K562 (cell line): ENCODE results near the gene POLR2H. TPM values are rescaled to one million over a fixed set of nuclear protein-coding genes. Genes with fewer than 3 reads are reported as not detected.

Source experiments
- BMI1 ChIP-seq: fragments of 150-350 bp; IDR thresholded peaks from 2 replicates; pipeline ENCODE4 v1.6.1; 2014; ENCODE audit warnings: low read length
- CAMTA2 ChIP-seq: fragments of 250-450 bp; sonication (Bioruptor Pico); conservative IDR thresholded peaks from 2 replicates; pipeline ENCODE4 v1.5.1; 2022
- CC2D1A ChIP-seq: fragments of 450-650 bp; IDR thresholded peaks from 2 replicates; pipeline ENCODE4 v1.6.1; 2017; ENCODE audit warnings: mild to moderate bottlenecking
- E2F1 ChIP-seq: sonication (generic); formaldehyde crosslinking; IDR thresholded peaks from 2 replicates; pipeline ENCODE4 v1.8.1; 2023; ENCODE audit warnings: mild to moderate bottlenecking, missing genetic modification reagents, moderate library complexity
- ETV1 ChIP-seq: fragments of 450-650 bp; conservative IDR thresholded peaks from 2 replicates; pipeline ENCODE4 v1.6.1; 2016; ENCODE audit warnings: missing genetic modification characterization, control low read depth, low read depth, missing compliant biosample characterization
- FOXK2 ChIP-seq, 2 experiments: fragments of 450-650 bp; IDR thresholded peaks in 1 of 2; conservative IDR thresholded peaks in 1 of 2; 2 replicates each; pipeline ENCODE4 v1.6.1; 2016; ENCODE audit warnings: low read depth in 2 of 2, mild to moderate bottlenecking in 1 of 2
- FOXP4 ChIP-seq: sonication (generic); formaldehyde crosslinking; IDR thresholded peaks from 2 replicates; pipeline ENCODE4 v1.8.0; 2022; ENCODE audit warnings: mild to moderate bottlenecking, missing genetic modification reagents, borderline replicate concordance
- GABPA ChIP-seq: fragments of 200-800 bp; sonication (Bioruptor generic); conservative IDR thresholded peaks from 2 replicates; pipeline ENCODE4 v1.6.1; 2016; ENCODE audit warnings: low read depth, missing genetic modification characterization, missing compliant biosample characterization
- HNRNPL ChIP-seq: fragments of 200-400 bp; formaldehyde crosslinking; IDR thresholded peaks from 2 replicates; pipeline ENCODE4 v1.6.1; 2017; ENCODE audit warnings: low read depth, mild to moderate bottlenecking, low read length
- LARP7 ChIP-seq: fragments of 450-650 bp; IDR thresholded peaks from 2 replicates; pipeline ENCODE4 v1.6.1; 2016
- LCOR ChIP-seq: sonication (generic); formaldehyde crosslinking; IDR thresholded peaks from 2 replicates; pipeline ENCODE4 v1.8.0; 2022; ENCODE audit warnings: mild to moderate bottlenecking, missing genetic modification reagents
- MITF ChIP-seq: IDR thresholded peaks from 2 replicates; pipeline ENCODE4 v1.6.1; 2014; ENCODE audit warnings: antibody characterized with exemption
- NFE2L1 ChIP-seq: fragments of 450-650 bp; IDR thresholded peaks from 2 replicates; pipeline ENCODE4 v1.6.1; 2016; ENCODE audit warnings: missing genetic modification characterization, low read depth, mild to moderate bottlenecking, missing compliant biosample characterization, moderate library complexity, borderline replicate concordance
- NR1H2 ChIP-seq: sonication (generic); formaldehyde crosslinking; IDR thresholded peaks from 2 replicates; pipeline ENCODE4 v1.4.0; 2020; ENCODE audit warnings: mild to moderate bottlenecking, missing genetic modification reagents
- OTX1 ChIP-seq: fragments of 450-650 bp; formaldehyde crosslinking; IDR thresholded peaks from 2 replicates; pipeline ENCODE4 v1.4.0; 2022; ENCODE audit warnings: mild to moderate bottlenecking
- SP2 ChIP-seq: IDR thresholded peaks from 2 replicates; pipeline ENCODE4 v1.6.1; 2011; ENCODE audit warnings: mild to moderate bottlenecking, low read depth, low read length, moderate library complexity; ENCODE audit not compliant: poor library complexity, severe bottlenecking; ENCODE audit errors: extremely low read depth
- ZEB2 ChIP-seq: fragments of 450-650 bp; IDR thresholded peaks from 2 replicates; pipeline ENCODE4 v1.6.1; 2016
- ZNF592 ChIP-seq: fragments of 450-650 bp; IDR thresholded peaks from 2 replicates; pipeline ENCODE4 v1.6.1; 2017; ENCODE audit warnings: antibody characterized with exemption, mild to moderate bottlenecking
- ZNF785 ChIP-seq: fragments of 250-450 bp; sonication (Bioruptor Pico); IDR thresholded peaks from 2 replicates; pipeline ENCODE4 v1.4.0; 2020; ENCODE audit warnings: mild to moderate bottlenecking
- polyA plus RNA-seq, 8 experiments: library from polyadenylated mRNA; depleted of rRNA in 4 of 8; stranded (reverse) in 5 of 8; unstranded in 3 of 8; fragments of >200 nt; fragmentation: Nextera tagmentation in 2 of 8; fragmentation: Illumina TruSeq in 1 of 8; extraction: Ambion mirVana in 2 of 8; extraction: Trizol in 1 of 8; gene quantifications; 2 replicates each; pipeline versions ENCODE4 v1.2.1 to v1.2.3, GENCODE V29; 2011 to 2014; ENCODE audit warnings: inconsistent platforms in 1 of 8, missing spikeins in 1 of 8
- total RNA-seq, 7 experiments: library from RNA; depleted of rRNA in 6 of 7; stranded (reverse); fragments of >200 nt in 6 of 7; fragmentation: Illumina TruSeq in 2 of 7; extraction: Trizol in 2 of 7; gene quantifications; 2 replicates each; pipeline versions ENCODE4 v1.2.1 to v1.2.3, GENCODE V29; 2011 to 2021; ENCODE audit warnings: low replicate concordance in 1 of 7

POLR2H gene
- total and polyA plus RNA-seq, 9 of the 15 experiments (the other 6 are each of a cell fraction or from before 2014, with no cell fraction given) = 128 to 512 (median 220) TPM

- TF ChIP-seq HNRNPL (peak; percentile 89), SP2 (no peak), CC2D1A (0 out of 2 replicates have a peak, but pooled peaks have one; percentile 51), LARP7 (no peak), ETV1 (tag) (peak; percentile 56), MITF (no peak), CAMTA2 (no peak; the same call in 1 of the 2 replicates), LCOR (peak; percentile 66), BMI1 (no peak), GABPA (tag) (peak; percentile 97), NFE2L1 (tag) (no peak), FOXP4 (CRISPR knock-in tag) (peak; percentile 40; the same call in 1 of the 2 replicates), NR1H2 (CRISPR knock-in tag) (no peak), E2F1 (CRISPR knock-in tag) (peak; percentile 80), ZNF592 (peak; percentile 49; the same call in 1 of the 2 replicates), FOXK2 (conservative IDR thresholded peaks at IDR 0.05 in 1 of 2, IDR thresholded peaks at IDR 0.05 in 1 of 2; ENCODE audit: low read depth in 2 of 2) (peak in 1 of 2 experiments; percentile 77; a peak in 3 of 4 replicates), ZNF785 (CRISPR knock-in tag) (no peak), ZEB2 (no peak), OTX1 (no peak)
These were observed 1.4 kb downstream of the POLR2H start (continued) for GRCh38 chr3:184362668-184363546.
